SW 1271 (cell line): ENCODE measurements around the gene ITGB6.
"Not testable (repeated sequence)": the region's sequence is repeated elsewhere in the genome, so short reads cannot be mapped to it uniquely, and the experiment has no call there.

Experiments
- DNase-seq, 2 experiments: peaks; one replicate each; lab custom pipeline; 2025; lab: John Stamatoyannopoulos, UW

Gene ITGB6

GRCh38 chr2:160181146-160181836 is 18.8 kb downstream of the ITGB6 start:
- not testable (repeated sequence) for DNase-seq

GRCh38 chr2:160180690-160181089 is 19.4 kb downstream of the ITGB6 start:
- not testable (repeated sequence) for DNase-seq

- DNase-seq: no peak
Observed at GRCh38 chr2:160180172-160180571, 19.9 kb downstream of the ITGB6 start.

- DNase-seq: no peak
Observed at GRCh38 chr2:160175169-160176134, 24.6 kb downstream of the ITGB6 start.

- DNase-seq: no peak
Observed at GRCh38 chr2:160174322-160174721, 25.8 kb downstream of the ITGB6 start.

- no peak for DNase-seq
Observed at GRCh38 chr2:160169988-160170387, 30.1 kb downstream of the ITGB6 start.

GRCh38 chr2:160169471-160169870 is 30.6 kb downstream of the ITGB6 start:
- DNase-seq: no peak

- DNase-seq: no peak
Observed at GRCh38 chr2:160168878-160169277, 31.2 kb downstream of the ITGB6 start.

GRCh38 chr2:160167089-160167740 is 32.9 kb downstream of the ITGB6 start:
- DNase-seq: no peak

- no peak for DNase-seq
Observed at GRCh38 chr2:160165996-160166395, 34.1 kb downstream of the ITGB6 start.

- no peak for DNase-seq
Observed at GRCh38 chr2:160165081-160165480, 35.0 kb downstream of the ITGB6 start.

- no peak for DNase-seq
Observed at GRCh38 chr2:160157861-160158829, 41.9 kb downstream of the ITGB6 start.

- DNase-seq: no peak
Observed at GRCh38 chr2:160156665-160157064, 43.4 kb downstream of the ITGB6 start.

- DNase-seq: peak in 1 of 2 experiments; percentile 9
Observed at GRCh38 chr2:160156100-160156499, 44.0 kb downstream of the ITGB6 start.

- not testable (repeated sequence) for DNase-seq
Observed at GRCh38 chr2:160148419-160148818, 51.7 kb downstream of the ITGB6 start.

GRCh38 chr2:160145471-160145870 is 54.6 kb downstream of the ITGB6 start:
- DNase-seq: no peak

- no peak for DNase-seq
Observed at GRCh38 chr2:160144280-160144990, 55.6 kb downstream of the ITGB6 start.

- no peak for DNase-seq
Observed at GRCh38 chr2:160142472-160142871, 57.6 kb downstream of the ITGB6 start.

GRCh38 chr2:160141912-160142311 is 58.2 kb downstream of the ITGB6 start:
- no peak for DNase-seq

GRCh38 chr2:160141419-160141818 is 58.7 kb downstream of the ITGB6 start:
- no peak for DNase-seq

- DNase-seq: no peak
Observed at GRCh38 chr2:160140471-160140870, 59.6 kb downstream of the ITGB6 start.
